WI38 (cell line): ENCODE results near the gene UMOD.
"Not testable (repeated sequence)": the region's sequence is repeated elsewhere in the genome, so short reads cannot be mapped to it uniquely, and the experiment has no call there.

Source experiments
- H3K4me3 ChIP-seq: 2 replicates; pipeline ENCODE4 v1.5.1; 2011; ENCODE audit warnings: low read depth, mild to moderate bottlenecking, control low read depth, low read length
- TF ChIP-seq, protein P1 (sequence below): IDR thresholded peaks from 2 replicates; pipeline ENCODE4 v1.5.1; 2012; ENCODE audit warnings: low read depth, mild to moderate bottlenecking, control low read depth, low read length

UMOD gene

DNA sequence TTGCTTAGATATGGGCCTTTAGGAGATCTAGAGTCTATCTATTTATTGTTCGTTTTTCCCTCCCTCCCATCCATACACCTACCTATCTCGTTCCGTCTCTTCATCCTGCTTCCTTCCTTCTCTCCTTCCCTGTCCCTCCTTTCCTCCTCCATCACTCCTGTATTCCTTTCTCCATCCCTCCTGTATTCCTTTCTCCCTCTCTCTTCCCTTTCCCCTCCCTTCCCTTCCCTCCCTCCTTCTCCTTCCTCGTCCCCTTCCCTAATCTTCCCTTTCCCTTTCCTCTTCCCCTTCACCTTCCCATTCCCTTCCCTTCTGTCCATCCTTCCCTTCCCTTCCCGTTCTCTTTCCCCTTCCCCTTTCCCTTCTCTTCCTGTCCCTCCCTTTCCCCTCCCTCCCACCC, 35.8 kb downstream of the UMOD start:
- TF ChIP-seq, protein P1, sequence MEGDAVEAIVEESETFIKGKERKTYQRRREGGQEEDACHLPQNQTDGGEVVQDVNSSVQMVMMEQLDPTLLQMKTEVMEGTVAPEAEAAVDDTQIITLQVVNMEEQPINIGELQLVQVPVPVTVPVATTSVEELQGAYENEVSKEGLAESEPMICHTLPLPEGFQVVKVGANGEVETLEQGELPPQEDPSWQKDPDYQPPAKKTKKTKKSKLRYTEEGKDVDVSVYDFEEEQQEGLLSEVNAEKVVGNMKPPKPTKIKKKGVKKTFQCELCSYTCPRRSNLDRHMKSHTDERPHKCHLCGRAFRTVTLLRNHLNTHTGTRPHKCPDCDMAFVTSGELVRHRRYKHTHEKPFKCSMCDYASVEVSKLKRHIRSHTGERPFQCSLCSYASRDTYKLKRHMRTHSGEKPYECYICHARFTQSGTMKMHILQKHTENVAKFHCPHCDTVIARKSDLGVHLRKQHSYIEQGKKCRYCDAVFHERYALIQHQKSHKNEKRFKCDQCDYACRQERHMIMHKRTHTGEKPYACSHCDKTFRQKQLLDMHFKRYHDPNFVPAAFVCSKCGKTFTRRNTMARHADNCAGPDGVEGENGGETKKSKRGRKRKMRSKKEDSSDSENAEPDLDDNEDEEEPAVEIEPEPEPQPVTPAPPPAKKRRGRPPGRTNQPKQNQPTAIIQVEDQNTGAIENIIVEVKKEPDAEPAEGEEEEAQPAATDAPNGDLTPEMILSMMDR = no peak
- H3K4me3 ChIP-seq = no peak overlapping the region

DNA sequence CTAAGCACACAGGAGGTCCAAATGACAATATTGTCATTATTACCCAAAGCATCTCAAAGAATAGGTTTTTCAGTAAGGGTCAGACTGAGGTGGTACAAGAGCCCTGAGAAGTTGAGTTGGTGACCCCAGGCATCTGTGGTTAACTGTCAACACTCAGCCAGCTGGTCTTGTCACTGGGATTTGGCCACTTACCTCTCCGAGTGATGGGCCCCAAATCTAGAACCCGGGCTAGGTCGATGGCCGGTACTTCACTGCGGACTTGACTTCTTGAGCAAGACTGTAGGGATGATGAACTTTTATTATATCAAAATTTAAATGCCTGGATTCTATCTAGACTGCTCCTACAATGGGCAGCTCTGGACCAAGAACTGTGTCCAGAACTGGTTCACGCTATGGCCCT, 36.8 kb downstream of the UMOD start:
- H3K4me3 ChIP-seq = no peak overlapping the region
- TF ChIP-seq, protein P1 = no peak

- no peak overlapping the region for H3K4me3 ChIP-seq
- TF ChIP-seq, protein P1 = no peak
Observed at GRCh38 chr16:20314575-20314974, 37.9 kb downstream of the UMOD start.

- no peak overlapping the region for H3K4me3 ChIP-seq
- TF ChIP-seq, protein P1 = no peak
Observed at GRCh38 chr16:20313741-20314140, 38.8 kb downstream of the UMOD start.

GRCh38 chr16:20312536-20313095, 39.9 kb downstream of the UMOD start:
- not testable (repeated sequence) for H3K4me3 ChIP-seq

- TF ChIP-seq, protein P1 = no peak
- no peak overlapping the region for H3K4me3 ChIP-seq
Observed at GRCh38 chr16:20311548-20311947, 41.0 kb downstream of the UMOD start.

- TF ChIP-seq, protein P1 = no peak
- H3K4me3 ChIP-seq = no peak overlapping the region
Observed at GRCh38 chr16:20310421-20311395, 41.8 kb downstream of the UMOD start.
